NCI-H2227 treated with DMSO at 0.1 percent for 48 hours (cell line): ENCODE data around the gene GGT1.
"Not testable (repeated sequence)": the region's sequence is repeated elsewhere in the genome, so short reads cannot be mapped to it uniquely, and the experiment has no call there.

Experiments used
- DNase-seq: peaks from one replicate; lab custom pipeline; 2025; lab: John Stamatoyannopoulos, UW

Gene GGT1

DNA sequence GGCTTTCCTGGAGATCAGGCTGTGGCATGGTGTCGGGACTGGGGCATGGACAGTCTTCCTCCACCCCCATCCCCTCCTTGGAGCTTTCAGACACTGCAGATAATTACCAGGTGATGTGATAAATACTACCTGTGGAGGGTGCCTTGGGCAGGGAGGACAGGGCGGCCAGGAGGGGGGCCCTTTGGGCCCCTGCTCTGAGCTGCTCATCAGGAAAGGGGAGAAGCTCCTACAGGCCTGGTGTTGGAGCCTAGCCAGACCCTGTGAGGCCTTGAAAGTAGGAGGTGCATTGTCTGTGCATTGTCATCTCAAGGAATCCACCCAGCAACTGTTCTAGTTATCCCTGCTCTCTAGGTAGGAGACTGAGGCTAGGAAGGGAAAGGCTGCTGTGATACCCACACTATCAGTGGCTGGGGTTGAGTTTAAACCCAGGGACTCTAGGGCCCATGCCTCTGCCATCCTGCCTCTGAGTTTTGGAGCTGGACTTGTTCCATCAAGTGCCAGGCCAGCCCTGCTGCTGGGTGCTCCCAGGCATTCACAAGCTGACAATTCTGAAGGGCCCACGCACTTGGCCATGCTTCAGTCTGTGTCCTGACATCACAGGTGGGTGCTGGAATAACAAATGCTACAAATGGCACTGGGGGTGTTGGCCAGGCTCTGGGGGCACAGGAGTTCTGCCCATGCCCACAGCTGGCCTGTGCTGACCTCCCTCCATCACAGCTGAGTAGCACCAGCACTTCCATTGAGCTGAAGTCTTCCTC lies 2.9 kb upstream of the GGT1 start:
- DNase-seq, result not testable (repeated sequence)

DNA sequence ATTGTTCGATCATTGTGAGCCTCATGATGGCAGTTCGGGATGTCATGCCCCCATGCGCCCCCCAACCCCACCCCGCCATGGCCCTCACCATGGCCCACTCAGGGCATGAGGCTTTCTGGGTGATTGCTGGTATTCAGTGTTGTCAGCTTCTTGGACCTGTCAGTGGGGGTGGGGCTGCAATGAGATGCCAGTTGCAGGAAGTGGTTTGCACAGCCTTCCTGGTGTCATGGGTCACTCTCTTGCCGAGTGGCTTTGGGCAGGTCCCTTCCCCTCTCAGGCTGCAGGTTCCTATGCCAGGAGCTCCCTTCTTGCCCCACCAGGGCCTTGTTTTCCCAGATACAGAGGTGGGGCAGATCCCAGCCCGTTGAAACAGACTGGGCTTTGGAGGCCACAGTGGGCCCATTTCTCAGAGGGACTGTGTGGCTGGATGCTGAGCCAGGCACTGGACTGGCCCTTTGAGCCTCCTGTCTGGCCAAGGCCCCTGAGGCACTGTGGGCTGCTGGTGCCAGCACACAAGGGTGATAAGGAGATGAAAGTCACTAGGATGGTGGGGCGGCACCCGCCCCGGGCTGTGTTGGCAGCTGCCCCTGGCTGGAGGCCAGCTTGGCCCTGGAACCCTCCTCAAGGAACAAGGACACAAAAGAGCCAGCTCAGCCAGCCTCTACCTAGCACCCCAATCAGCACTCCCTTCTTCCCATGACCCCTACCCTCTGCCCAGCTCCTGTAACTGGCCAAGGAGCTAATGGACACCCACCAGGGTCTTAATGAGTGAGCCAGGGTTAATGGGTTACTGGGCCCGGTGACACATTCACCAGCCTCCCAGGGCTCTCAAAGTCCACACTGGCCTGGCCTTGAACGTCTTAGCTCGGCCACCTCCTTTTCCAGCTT lies 1.5 kb upstream of the GGT1 start:
- no peak for DNase-seq

DNA sequence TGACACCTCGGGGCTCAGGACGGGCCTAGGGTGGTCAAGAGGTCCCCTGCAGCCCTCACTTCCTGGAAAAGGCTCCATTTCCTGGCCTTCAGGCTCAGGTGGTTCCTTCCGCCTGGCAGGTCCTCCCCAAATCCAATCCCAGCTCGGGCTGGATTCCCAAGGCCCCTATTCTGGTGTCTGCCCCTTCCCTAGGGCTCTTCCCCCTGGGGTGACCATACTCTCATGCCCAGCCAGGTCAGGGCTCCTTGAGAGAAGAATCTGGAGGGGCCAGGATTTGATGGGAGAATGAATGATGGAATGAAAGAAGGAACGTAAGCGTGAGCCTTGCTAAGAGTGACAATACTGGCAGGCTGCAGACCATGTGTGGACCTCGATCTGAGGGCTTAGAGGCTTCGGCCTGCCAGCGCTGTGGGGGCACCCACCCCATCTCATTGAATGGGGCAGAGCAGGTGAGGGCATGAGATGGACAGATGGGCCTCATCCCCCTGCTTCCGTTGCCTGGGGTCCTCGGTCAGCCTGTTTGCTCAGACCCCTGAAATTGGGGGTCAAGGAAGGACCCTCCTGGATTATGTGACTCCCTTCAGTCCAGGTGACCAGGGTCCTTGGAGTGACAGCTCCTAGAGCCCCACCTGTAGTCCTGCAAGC lies 766 bp upstream of the GGT1 start:
- not testable (repeated sequence) for DNase-seq

DNA sequence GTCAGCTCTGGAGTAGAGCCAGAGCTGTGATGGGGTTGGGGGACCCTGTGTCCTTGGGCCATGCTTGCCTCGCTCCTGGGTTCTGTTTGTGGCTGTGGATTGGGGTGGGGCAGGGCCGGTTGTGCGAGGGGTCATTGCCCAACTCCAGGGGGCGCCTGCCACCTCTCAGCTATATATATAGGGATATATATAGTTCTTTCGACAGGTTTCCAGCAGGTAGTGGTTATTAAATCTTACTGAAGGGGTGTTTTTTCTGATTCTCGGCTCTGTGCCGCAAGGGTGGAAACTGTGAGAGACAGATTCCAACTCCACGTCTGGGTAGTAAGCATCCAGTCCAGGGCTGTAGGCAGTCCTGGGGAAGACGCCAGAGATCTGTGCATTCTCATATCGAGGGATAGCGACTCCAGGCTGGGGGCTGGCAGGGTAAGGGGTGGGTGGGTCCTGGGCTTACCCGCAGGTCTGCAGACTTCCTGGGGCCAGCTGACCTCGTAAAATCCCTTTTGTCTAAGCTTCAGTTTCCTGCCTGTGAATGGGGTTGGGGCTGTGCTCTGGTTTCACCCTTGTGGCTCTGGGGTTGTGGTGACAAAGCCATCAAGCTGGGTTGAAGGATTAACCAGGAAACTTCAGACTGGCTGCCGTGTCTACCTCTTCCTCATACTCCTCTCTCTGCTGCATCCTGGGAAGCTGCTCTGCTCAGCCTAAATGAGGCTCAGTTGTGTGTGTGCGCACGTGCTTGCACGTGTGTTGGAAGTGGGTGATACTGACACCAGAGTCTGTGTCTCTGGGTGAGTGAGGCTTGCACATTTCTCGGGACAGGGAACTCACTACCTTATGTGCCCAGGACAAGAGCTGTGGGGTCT lies 1.0 kb downstream of the GGT1 start:
- not testable (repeated sequence) for DNase-seq

DNA sequence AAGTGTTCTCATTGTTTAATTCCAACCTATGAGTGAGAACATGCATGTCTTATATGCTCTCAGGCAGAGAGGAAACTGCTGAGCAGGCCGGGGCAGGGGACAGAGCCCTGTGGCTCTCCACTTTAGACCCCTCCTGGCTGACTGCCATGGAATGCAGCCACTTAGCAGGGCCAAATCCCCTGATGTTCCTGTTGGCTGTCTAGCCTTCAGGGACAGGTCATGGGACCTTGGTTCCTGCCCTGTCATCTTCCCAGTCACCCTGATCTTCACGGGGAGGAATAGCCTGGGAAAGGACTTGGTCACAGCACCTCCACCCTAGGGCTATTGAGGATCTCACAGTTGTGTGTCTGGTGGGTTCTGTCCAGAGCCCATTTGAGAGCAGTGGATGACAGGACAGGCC lies 3.3 kb downstream of the GGT1 start:
- not testable (repeated sequence) for DNase-seq

DNA sequence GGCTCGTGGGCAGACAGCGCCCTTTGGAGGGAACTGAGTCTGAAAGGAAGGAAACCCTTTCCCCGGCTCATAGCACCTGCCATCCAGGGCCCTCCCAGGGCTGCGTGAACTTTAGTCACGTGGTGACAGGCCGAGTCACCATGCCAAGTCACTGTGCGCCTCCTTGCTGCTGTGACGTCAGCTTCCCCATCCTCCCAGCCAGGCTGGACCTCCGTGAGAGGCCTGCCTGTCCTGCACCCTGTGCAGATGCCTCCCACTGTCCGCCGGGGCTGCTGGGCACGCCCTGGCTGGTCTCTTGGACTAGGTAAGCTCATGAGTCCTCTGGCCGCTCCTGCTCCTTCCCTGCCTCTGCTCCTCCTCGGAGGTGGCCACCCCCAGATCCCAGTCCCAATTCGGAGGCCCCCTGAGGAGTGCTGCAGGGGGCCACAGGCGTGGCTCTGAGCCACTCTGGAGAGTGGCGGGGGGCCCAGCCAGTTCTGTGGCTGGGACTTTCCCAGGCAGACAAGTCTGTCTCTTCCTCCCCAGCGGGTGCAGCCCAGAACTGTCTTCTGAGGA lies 4.5 kb downstream of the GGT1 start:
- not testable (repeated sequence) for DNase-seq

DNA sequence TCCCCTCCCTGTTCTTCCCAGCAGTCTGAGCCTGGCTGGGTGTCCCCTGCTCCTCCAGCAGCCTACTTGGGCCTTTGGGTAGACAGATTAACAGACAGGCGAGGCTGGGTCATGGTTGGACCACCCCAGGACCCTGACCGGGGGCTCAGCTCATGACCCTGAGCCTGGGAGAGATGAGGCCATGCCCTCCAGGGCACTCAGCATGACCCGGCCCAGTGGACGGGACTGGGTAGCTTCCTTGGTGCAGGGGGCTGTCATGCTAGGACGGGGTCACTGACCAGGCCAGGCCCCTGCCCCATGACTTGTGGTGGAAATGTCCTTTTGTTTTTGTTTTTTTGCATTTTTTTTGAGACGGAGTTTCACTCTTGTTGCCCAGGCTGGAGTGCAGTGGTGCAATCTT lies 5.3 kb downstream of the GGT1 start:
- DNase-seq, result not testable (repeated sequence)

DNA sequence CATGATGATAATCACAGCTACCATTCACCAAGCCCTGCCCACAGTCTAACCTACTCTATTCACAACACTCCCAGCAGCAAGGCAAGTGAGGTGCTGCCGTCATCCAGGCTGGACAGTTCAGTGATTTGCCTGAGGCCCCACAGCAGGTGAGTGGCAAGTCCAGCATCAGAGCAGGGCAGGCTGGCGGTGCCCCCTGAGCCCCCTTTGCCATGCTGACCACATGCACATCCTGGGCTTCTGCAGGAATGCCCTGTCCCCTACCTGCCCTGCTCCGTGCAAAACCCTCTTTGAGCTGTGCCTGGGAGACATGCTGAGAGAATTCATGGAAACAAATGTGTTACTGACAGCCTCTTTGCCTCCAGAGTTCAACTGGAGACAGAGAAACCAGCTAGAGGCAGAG lies 6.9 kb downstream of the GGT1 start:
- not testable (repeated sequence) for DNase-seq

DNA sequence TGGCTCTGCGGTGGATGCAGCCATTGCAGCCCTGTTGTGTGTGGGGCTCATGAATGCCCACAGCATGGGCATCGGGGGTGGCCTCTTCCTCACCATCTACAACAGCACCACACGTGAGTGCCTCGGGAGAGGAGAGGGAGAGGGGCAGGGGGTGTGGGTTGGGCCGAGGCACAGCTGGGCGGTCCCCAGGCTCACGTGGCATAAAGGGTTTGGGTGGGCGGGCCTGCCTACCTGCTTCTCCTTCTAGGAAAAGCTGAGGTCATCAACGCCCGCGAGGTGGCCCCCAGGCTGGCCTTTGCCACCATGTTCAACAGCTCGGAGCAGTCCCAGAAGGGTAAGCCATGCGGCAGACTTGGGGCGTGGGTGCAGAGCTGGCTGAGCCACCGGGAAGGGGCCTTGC lies 11.8 kb downstream of the GGT1 start:
- DNase-seq, result not testable (repeated sequence)

DNA sequence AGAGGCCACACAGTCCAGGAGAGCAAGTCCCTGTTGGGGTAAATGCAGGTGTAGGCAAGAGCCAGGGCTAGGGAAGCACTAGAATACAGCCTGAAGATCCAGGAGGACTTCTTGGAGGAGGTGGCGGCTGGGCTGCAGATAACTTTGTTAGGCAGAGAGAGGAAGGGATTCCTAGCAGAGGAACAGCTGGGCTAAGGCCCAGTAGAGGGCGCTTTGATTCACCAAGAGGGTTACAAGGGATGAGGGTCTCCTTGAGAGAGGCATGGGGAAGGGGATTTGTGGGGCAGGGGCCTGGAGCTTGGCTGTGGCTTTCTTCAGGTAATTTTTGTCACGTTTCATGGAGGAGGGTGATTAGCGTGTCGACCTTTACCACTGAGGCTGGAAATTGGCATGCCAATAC lies 18.3 kb downstream of the GGT1 start:
- DNase-seq, result not testable (repeated sequence)

DNA sequence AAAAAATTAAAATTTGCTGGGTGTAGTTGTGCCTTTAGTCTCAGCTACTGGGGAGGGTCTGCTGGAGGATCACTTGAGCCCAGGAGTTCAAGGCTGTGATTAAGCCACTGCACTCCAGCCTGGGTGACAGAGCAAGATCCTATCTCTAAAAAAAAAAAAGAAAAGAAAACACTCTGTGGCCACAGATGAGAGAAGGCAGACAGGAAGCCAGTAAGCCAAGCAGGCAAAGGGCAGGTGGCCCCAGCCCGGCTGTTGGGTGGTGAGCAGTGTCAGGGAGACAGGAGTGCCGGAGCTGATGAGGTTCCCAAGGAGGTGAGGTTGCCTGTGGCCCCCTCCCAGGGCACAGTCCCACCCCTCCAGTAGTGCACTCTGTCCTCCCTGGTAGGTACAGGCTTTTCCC lies 19.6 kb downstream of the GGT1 start:
- DNase-seq, result not testable (repeated sequence)

DNA sequence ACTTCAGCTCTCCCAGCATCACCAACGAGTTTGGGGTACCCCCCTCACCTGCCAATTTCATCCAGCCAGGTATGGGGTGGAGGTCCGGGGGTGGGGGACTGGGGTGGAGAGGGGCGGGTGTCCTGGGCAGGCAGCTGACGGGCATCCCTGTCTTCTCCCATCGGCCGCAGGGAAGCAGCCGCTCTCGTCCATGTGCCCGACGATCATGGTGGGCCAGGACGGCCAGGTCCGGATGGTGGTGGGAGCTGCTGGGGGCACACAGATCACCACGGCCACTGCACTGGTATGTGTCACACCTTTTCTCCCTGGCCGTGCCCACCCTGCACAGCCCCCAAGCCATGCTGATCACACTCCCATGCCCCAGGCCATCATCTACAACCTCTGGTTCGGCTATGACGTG lies 24.9 kb downstream of the GGT1 start:
- not testable (repeated sequence) for DNase-seq

DNA sequence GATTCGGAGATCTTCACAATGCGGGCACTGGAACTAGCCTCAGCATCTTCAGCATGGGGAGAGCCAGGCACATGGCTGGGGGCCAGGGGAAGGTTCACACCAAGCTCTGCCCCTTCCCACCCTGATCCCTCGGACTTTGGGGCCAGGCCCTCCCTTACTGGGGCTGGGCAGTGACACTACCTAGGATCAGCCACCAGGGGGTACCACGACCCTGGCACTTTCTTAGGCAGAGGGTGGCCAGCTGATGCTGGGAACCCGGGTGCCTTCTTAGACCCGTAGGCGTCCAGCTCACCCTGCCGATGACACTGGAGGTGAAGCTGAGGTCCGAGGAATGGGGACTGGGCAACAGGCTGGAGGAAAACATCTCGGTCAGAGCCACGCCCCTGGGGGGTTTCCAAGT lies 26.1 kb downstream of the GGT1 start:
- DNase-seq, result not testable (repeated sequence)

DNA sequence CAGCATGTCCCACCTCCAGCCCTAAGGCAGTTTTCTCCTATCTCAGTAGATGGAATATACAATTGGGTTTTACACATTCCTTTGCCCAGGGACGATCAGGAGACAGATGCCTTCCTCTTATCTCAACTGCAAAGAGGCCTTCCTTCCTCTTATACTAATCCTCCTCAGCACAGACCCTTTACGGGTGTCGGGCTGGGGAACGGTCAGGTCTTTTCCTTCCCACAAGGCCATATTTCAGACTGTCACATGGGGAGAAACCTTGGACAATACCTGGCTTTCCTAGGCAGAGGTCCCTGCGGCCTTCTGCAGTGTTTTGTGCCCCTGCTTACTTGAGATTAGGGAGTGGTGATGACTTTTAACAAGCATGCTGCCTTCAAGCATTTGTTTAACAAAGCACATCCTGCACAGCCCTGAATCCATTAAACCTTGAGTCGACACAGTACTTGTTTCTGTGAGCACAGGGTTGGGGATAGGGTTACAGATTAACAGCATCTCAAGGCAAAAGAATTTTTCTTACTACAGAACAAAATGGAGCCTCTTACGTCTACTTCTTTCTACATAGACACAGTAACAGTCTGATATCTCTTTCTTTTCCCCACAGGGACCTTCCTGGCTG lies 27.9 kb downstream of the GGT1 start:
- DNase-seq, result not testable (repeated sequence)

DNA sequence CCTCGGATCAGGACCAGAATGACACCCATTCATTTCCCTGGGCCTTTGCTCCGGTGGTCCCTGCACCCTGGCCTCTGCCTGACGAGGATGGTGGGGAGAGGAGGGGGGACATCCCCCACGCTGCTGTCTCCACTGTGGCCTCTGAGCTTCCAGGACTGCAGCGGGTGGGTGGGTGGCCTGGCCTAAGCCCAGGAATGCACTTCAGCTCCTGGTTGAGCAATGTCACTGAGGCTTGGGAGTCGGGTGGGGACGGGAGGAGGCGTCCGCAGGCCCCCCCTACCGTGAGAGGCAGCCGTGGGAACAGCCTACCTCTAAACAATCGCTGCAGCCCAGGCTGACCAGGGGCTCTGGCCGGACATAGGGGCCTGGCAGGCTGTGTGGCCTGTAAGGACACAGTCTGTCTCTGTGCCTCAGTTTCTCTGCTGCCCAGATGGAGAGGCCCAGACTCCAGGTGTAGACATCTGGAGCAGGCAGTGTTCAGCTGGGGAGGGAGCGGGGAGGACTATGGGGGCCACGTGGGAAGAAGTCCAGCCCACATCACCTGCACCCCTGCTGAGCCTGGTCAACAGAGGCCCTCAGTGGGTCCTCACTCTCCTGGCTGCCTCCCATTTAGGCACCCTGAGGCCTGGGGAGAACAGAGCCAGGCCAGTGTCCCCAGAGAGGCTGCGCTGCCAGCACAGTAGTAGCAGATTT lies 28.6 kb downstream of the GGT1 start:
- not testable (repeated sequence) for DNase-seq

DNA sequence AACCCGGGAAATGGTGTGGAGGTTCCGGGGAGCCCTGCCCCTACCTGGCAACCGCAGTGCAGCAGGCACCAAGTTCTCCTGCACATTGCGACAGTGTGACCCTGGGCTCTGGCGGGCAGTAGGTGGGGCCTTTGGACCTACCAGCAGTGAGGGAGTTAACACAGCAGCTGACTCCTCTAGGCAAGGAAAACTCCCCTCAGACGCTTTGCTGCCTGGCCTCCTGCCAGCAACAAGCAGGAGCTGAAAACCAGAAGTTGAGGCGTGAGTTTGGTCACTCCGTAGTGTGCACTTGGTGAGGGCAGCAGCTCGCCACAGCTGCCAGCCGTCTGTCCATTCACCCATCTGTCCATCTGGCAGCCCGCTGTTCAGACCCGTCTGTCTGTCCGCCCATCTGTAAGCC lies 29.6 kb downstream of the GGT1 start:
- DNase-seq, result not testable (repeated sequence)

DNA sequence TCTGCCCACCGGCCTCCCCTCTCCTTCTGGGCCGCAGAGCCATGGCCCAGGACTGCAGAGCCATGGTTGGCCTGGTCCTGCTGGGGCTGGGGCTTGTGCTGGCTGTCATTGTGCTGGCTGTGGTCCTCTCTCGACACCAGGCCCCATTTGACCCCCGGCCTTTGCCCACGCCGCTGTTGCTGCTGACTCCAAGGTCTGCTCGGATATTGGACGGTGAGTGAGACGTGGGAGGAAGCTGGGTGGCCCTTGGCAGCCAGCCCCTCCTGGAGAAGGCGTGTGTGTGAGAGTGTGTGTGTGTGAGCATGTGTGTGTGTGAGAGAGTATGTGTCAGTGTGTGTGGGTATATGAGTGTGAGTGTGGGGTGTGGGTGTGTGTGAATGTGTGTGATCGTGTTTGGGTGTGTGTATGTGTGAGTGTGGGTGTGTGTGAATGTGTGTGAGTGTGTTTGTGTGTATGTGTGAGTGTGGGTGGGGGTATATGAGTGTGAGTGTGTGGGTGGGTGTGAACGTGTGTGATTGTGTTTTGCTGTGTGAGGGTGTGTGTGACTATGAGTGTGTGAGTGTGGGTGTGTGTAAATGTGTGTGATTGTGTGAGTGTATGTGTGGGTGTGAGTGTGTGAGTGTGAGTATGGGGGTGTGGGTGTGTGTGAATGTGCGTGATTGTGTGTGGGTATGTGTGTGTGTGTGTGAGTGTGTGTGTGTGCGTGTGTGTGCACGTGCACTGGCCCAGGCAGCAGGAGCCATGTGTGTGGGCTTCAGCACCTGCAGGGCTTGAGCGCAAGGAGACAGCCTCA lies 30.4 kb downstream of the GGT1 start:
- DNase-seq, result not testable (repeated sequence)

DNA sequence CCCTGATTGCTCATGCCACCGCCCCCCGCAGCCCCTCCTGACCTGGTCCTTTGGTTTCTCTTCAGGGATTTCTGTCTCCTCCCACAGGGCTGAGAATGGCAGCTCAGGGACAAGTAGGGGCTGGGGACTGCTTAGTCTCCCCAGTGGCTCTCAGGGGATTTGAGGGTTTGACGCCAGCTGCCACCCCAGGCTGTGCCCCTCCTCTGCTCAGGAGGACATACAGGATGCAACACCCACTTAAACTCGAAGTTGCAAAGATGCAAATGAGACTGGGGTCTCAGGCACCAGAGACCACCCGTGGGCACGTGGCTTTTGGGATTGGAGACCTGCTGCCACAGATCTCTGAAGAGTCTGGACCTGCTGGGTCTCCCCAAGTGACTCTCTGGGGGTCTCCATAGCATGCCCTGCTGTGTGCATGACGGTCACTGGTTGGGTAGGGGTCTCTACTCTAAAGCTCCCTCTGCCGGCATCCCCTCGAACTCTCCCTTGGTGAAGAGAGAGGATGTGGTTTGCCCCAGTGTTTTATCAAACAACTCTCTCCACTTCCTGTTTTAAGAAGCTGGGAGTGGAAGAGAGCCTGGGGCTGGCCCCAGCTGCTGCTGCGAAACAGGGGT lies 31.9 kb downstream of the GGT1 start:
- not testable (repeated sequence) for DNase-seq

DNA sequence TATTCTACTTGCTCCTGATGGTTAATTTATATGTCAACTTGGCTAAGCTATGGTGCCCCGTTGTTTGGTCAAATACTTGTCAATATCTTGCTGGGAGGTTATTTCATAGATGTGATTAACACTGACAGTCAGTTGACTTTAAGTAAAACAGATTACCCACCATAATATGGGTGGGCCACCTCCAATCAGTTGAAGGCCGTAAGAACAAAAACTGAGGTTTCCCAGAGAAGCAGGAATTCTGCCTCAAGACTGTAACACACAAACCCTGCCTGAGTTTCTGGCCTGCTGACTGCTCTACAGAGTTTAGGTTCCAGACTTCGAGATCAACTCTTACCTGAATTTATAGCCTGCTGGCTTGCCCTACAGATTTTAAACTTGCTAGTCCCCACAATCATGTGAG lies 33.5 kb downstream of the GGT1 start:
- not testable (repeated sequence) for DNase-seq
